ENCODE data around the gene FAM221A. TPM values are rescaled to one million over a fixed set of nuclear protein-coding genes. Genes with fewer than 3 reads are reported as not detected.

FAM221A gene
- total and polyA plus RNA-seq, 2 donors (not counting 1 experiment from before 2014, with no cell fraction given), result 10.7 to 11.3 TPM

DNA sequence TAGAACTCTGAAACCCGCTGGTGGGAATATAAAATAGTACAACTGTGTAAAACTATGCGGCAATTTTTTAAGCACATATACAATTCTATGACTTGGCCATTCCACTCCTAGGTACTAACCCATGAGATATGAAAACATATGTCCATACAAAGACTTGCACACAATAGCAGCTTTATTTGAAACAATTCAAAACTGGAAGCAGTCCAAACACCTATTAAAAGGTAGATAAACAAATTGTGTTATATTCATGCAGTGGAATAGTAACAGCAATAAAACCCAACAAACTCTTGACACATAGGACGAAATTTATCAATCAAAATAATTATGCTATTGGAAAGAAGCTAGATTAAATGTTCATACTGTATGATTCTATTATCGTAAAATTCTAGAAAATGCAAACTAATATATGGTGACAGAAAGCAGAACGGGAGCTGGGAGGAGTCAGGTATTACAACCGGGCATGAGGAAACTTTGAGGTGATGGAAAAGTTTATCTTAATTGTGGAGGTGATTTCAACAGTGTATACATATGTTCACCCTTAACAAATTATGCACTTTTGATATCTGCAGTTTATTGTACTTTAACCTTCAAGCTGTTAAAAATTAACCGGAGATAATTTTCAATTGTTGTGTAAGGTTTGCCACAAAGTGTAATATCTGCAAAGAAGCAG, 29.2 kb downstream of the FAM221A start:
- H3K27ac Mint-ChIP-seq, result no peak overlapping the region
- DNase-seq (no peak), ATAC-seq (ENCODE audit: low read depth) (no peak)
- ChIA-PET POLR2A (no interaction called here), CTCF (interaction anchor here (0.6 to 4.4 kb wide), 17 partner anchors 12 to 447 kb away, joined by 3 to 34 read pairs (median 4); no protein-coding TSS in a partner anchor)
- H3K9ac ChIP-seq (ENCODE audit: low read length), result no peak overlapping the region
- no peaks in the 10 kb centered on the region for H3K27me3 Mint-ChIP-seq
- H3K4me1 ChIP-seq (ENCODE audit: control insufficient read depth in 2 of 2, insufficient read depth in 2 of 2, low read length in 2 of 2), result no peaks in the 10 kb centered on the region
- no peak overlapping the region for H3K4me3 ChIP-seq (ENCODE audit: control extremely low read depth in 1 of 5, extremely low read depth in 1 of 5, insufficient read depth in 1 of 5, low read depth in 2 of 5, low read length in 4 of 5)
- H2AFZ ChIP-seq (ENCODE audit: insufficient read depth, low read depth, low read length, poor library complexity, severe bottlenecking), result no peak overlapping the region
- no peak overlapping the region for H3K4me2 ChIP-seq (replicated peaks; ENCODE audit: low read depth, low read length, poor library complexity, severe bottlenecking)
- no CpG with 5 or more reads among the region's 7 CpGs for WGBS (ENCODE audit: insufficient coverage)
- intact Hi-C loops (cut with micrococcal nuclease), result no loop called here
- H4K20me1 ChIP-seq (ENCODE audit: control insufficient read depth, insufficient read depth, low read length, poor library complexity, severe bottlenecking), result no peaks in the 10 kb centered on the region
- TF ChIP-seq, protein P1, sequence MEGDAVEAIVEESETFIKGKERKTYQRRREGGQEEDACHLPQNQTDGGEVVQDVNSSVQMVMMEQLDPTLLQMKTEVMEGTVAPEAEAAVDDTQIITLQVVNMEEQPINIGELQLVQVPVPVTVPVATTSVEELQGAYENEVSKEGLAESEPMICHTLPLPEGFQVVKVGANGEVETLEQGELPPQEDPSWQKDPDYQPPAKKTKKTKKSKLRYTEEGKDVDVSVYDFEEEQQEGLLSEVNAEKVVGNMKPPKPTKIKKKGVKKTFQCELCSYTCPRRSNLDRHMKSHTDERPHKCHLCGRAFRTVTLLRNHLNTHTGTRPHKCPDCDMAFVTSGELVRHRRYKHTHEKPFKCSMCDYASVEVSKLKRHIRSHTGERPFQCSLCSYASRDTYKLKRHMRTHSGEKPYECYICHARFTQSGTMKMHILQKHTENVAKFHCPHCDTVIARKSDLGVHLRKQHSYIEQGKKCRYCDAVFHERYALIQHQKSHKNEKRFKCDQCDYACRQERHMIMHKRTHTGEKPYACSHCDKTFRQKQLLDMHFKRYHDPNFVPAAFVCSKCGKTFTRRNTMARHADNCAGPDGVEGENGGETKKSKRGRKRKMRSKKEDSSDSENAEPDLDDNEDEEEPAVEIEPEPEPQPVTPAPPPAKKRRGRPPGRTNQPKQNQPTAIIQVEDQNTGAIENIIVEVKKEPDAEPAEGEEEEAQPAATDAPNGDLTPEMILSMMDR (IDR thresholded peaks at IDR 0.05), result no peak
- TF ChIP-seq EZH2 (IDR thresholded peaks at IDR 0.05; ENCODE audit: borderline replicate concordance, insufficient read depth, low read depth, low read length, poor library complexity, severe bottlenecking), result no peak
- H3K27ac ChIP-seq (ENCODE audit: low read length in 2 of 2), result no peak overlapping the region
- H3K27me3 ChIP-seq (replicated peaks in 1 of 4; ENCODE audit: control extremely low read depth in 1 of 4, control insufficient read depth in 3 of 4, insufficient read depth in 4 of 4, low read length in 3 of 4), result no peaks in the 10 kb centered on the region
- no peaks in the 10 kb centered on the region for H3K4me1 Mint-ChIP-seq
- peaks cover 12% of the 10 kb centered on the region for H3K9me3 Mint-ChIP-seq (ENCODE audit: insufficient read depth)
- H3K79me2 ChIP-seq (ENCODE audit: control insufficient read depth, insufficient read depth, low read length), result no peaks in the 10 kb centered on the region
- H3K36me3 ChIP-seq (replicated peaks in 1 of 2; ENCODE audit: control extremely low read depth in 1 of 2, control insufficient read depth in 1 of 2, extremely low read depth in 1 of 2, insufficient read depth in 2 of 2, low read length in 1 of 2), result peaks cover 0 to 4% of the 10 kb centered on the region in 2 experiments
- peaks cover 2 to 9% (median 3%) of the 10 kb centered on the region in 3 donors for H3K9me3 ChIP-seq (ENCODE audit: control extremely low read depth in 1 of 3, control insufficient read depth in 2 of 3, insufficient read depth in 1 of 3, low read length in 2 of 3)
- H3K4me3 Mint-ChIP-seq, result no peak overlapping the region

DNA sequence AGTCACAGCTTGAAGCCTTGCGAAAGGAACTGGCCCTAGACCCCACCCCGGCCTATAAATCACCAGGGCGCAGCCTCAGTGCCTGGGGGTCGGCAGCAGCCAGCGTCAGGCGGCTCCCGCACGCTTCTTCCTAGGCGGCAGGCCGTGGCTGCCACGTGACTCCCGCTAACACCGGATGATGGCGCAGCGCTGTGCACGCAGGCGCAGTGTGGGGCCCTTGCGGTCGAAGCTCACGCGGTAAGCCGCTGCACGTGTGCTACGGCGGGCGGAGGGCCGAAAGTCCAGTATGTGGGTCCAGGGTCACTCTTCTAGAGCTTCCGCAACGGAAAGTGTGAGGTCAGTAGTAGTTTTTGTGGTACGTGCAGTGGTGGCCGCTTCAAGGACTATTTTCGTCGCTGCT, 30.0 kb downstream of the FAM221A start, which contains the start of gene STK31:
Gene STK31, plus strand, starts transcription at position 220 of the 400 bp plus-strand sequence. Its CDS starts 67 bp downstream, at position 287.
- no peak within 1 kb of the TSS for H3K27ac ChIP-seq (ENCODE audit: low read length in 2 of 2)
- intact Hi-C loops (cut with micrococcal nuclease), result no loop called here
- H2AFZ ChIP-seq (ENCODE audit: insufficient read depth, low read depth, low read length, poor library complexity, severe bottlenecking), result no peak within 1 kb of the TSS
- WGBS (ENCODE audit: insufficient coverage), result 97% methylated on average over 30 of the region's 33 CpGs
- peaks cover 0 to 4% of the 10 kb centered on the region in 2 experiments for H3K36me3 ChIP-seq (replicated peaks in 1 of 2; ENCODE audit: control extremely low read depth in 1 of 2, control insufficient read depth in 1 of 2, extremely low read depth in 1 of 2, insufficient read depth in 2 of 2, low read length in 1 of 2)
- no peaks in the 10 kb centered on the region for H3K4me1 Mint-ChIP-seq
- H3K4me3 ChIP-seq (ENCODE audit: control extremely low read depth in 1 of 5, extremely low read depth in 1 of 5, insufficient read depth in 1 of 5, low read depth in 2 of 5, low read length in 4 of 5), result no peak within 1 kb of the TSS
- ATAC-seq (ENCODE audit: low read depth) (no peak), DNase-seq (no peak)
- no peak within 1 kb of the TSS for H3K4me3 Mint-ChIP-seq
- H3K27ac Mint-ChIP-seq, result no peak within 1 kb of the TSS
- H3K4me1 ChIP-seq (ENCODE audit: control insufficient read depth in 2 of 2, insufficient read depth in 2 of 2, low read length in 2 of 2), result no peaks in the 10 kb centered on the region
- POLR2A ChIA-PET, result no interaction called here
- no peaks in the 10 kb centered on the region for H4K20me1 ChIP-seq (ENCODE audit: control insufficient read depth, insufficient read depth, low read length, poor library complexity, severe bottlenecking)
- CTCF ChIA-PET, result interaction anchor here (0.8 to 4.4 kb wide), 11 partner anchors 12 to 438 kb away, joined by 3 to 34 read pairs (median 7); no protein-coding TSS in a partner anchor
- no peaks in the 10 kb centered on the region for H3K27me3 Mint-ChIP-seq
- peaks cover 7% of the 10 kb centered on the region for H3K9me3 Mint-ChIP-seq (ENCODE audit: insufficient read depth)
- no peak within 1 kb of the TSS for H3K4me2 ChIP-seq (replicated peaks; ENCODE audit: low read depth, low read length, poor library complexity, severe bottlenecking)
- no peaks in the 10 kb centered on the region for H3K27me3 ChIP-seq (replicated peaks in 1 of 4; ENCODE audit: control extremely low read depth in 1 of 4, control insufficient read depth in 3 of 4, insufficient read depth in 4 of 4, low read length in 3 of 4)
- peaks cover 2 to 9% (median 3%) of the 10 kb centered on the region in 3 donors for H3K9me3 ChIP-seq (ENCODE audit: control extremely low read depth in 1 of 3, control insufficient read depth in 2 of 3, insufficient read depth in 1 of 3, low read length in 2 of 3)
- TF ChIP-seq, protein P1 (IDR thresholded peaks at IDR 0.05), result no peak
- no peaks in the 10 kb centered on the region for H3K79me2 ChIP-seq (ENCODE audit: control insufficient read depth, insufficient read depth, low read length)
- H3K9ac ChIP-seq (ENCODE audit: low read length), result no peak within 1 kb of the TSS

All from B cell (primary cell).